ENCODE data around the gene CERS3. TPM values are rescaled to one million over a fixed set of nuclear protein-coding genes. Genes with fewer than 3 reads are reported as not detected.

CERS3 gene
- total RNA-seq, 4 donors from 2014 or later, result 0.11 TPM; not detected in 3

DNA sequence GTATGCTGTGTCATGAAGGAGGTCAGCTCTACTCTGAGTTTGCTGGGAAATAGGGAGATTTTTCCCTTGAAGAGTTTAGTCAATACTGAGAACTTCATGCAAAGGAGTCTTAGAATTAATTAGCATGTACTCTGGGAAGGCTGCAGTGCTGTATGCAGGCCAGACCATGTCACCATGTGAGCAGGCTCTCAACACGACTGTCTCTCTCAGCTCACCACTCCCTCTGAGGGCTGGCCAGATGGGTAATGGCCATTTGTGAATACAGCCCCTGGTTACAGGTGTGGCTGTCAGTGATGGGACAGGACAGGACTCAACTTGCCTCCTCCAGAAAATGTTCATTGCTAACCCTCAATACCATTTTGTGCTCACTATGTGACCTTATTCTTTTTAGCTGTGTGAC, 5.1 kb upstream of the CERS3 start:
- no peak overlapping the region for H3K27ac ChIP-seq (replicated peaks in 1 of 4)
- H3K4me3 ChIP-seq, result no peak overlapping the region
- DNase-seq (ENCODE audit: extremely low spot score), result no peak
- intact Hi-C loops (cut with DNase I), result no loop called here
- 63% methylated on average over 1 of the region's 1 CpG for WGBS
- no peaks in the 10 kb centered on the region for H3K4me1 ChIP-seq
- TF ChIP-seq POLR2A (IDR thresholded peaks at IDR 0.05; ENCODE audit: low read depth) (no peak), POLR2AphosphoS5 (IDR thresholded peaks at IDR 0.05) (no peak), EP300 (IDR thresholded peaks at IDR 0.05) (no peak)
- TF ChIP-seq, protein P1, sequence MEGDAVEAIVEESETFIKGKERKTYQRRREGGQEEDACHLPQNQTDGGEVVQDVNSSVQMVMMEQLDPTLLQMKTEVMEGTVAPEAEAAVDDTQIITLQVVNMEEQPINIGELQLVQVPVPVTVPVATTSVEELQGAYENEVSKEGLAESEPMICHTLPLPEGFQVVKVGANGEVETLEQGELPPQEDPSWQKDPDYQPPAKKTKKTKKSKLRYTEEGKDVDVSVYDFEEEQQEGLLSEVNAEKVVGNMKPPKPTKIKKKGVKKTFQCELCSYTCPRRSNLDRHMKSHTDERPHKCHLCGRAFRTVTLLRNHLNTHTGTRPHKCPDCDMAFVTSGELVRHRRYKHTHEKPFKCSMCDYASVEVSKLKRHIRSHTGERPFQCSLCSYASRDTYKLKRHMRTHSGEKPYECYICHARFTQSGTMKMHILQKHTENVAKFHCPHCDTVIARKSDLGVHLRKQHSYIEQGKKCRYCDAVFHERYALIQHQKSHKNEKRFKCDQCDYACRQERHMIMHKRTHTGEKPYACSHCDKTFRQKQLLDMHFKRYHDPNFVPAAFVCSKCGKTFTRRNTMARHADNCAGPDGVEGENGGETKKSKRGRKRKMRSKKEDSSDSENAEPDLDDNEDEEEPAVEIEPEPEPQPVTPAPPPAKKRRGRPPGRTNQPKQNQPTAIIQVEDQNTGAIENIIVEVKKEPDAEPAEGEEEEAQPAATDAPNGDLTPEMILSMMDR (IDR thresholded peaks at IDR 0.05), result no peak
- H3K36me3 ChIP-seq, result no peaks in the 10 kb centered on the region
- peaks cover 0 to 10% (median 0%) of the 10 kb centered on the region in 4 donors for H3K27me3 ChIP-seq
- H3K9me3 ChIP-seq, result no peaks in the 10 kb centered on the region

GRCh38 chr15:100531823-100532327, 3.1 kb upstream of the CERS3 start:
- no peak for DNase-seq (ENCODE audit: extremely low spot score)
- H3K9me3 ChIP-seq, result no peaks in the 10 kb centered on the region
- no peak overlapping the region for H3K4me3 ChIP-seq
- H3K27me3 ChIP-seq, result peaks cover 0 to 10% (median 0%) of the 10 kb centered on the region in 4 donors
- WGBS, result 76% methylated on average over 11 of the region's 11 CpGs
- no peak overlapping the region for H3K27ac ChIP-seq (replicated peaks in 1 of 4)
- H3K4me1 ChIP-seq, result peaks cover 0 to 3% (median 0%) of the 10 kb centered on the region in 4 donors
- no peaks in the 10 kb centered on the region for H3K36me3 ChIP-seq
- intact Hi-C loops (cut with DNase I), result no loop called here
- TF ChIP-seq EP300 (IDR thresholded peaks at IDR 0.05) (no peak), POLR2AphosphoS5 (IDR thresholded peaks at IDR 0.05) (no peak), POLR2A (IDR thresholded peaks at IDR 0.05; ENCODE audit: low read depth) (no peak)
- TF ChIP-seq, protein P1 (IDR thresholded peaks at IDR 0.05), result no peak

DNA sequence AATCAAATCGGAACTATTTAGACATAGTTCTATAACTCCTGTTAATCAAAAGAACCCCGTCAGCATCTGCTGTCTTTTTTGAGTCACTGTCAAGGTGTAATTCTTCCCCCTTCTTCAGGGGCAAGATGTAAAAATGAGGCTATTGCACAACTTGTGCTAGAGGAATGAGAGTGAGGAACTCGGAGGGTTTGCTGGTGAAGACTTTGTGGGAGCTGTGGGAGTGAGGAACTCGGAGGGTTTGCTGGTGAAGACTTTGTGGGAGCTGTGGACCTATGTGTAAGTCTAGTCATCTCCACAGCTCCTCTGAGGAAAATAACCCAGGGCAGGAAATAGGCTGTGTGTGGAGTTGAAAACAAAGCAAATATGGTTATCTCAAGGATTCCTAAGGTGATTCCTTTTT, 2.5 kb upstream of the CERS3 start:
- Histone ChIP-seq H3K9me3 (no peaks in the 10 kb centered on the region), H3K27ac (replicated peaks in 1 of 4) (no peak overlapping the region), H3K4me1 (peaks cover 0 to 10% (median 6%) of the 10 kb centered on the region in 4 donors), H3K4me3 (no peak overlapping the region), H3K27me3 (peaks cover 0 to 10% (median 0%) of the 10 kb centered on the region in 4 donors), H3K36me3 (no peaks in the 10 kb centered on the region)
- 84% methylated on average over 4 of the region's 4 CpGs for WGBS
- DNase-seq (ENCODE audit: extremely low spot score), result no peak
- intact Hi-C loops (cut with DNase I), result no loop called here
- TF ChIP-seq POLR2AphosphoS5 (IDR thresholded peaks at IDR 0.05) (no peak), EP300 (IDR thresholded peaks at IDR 0.05) (no peak), POLR2A (IDR thresholded peaks at IDR 0.05; ENCODE audit: low read depth) (no peak)
- TF ChIP-seq, protein P1 (IDR thresholded peaks at IDR 0.05), result no peak

- H3K9me3 ChIP-seq, result no peaks in the 10 kb centered on the region
- TF ChIP-seq EP300 (IDR thresholded peaks at IDR 0.05), result no peak
- TF ChIP-seq, protein P1 (IDR thresholded peaks at IDR 0.05), result no peak
- no peak for TF ChIP-seq POLR2A (IDR thresholded peaks at IDR 0.05; ENCODE audit: low read depth)
- TF ChIP-seq POLR2AphosphoS5 (IDR thresholded peaks at IDR 0.05), result no peak
- 90% methylated on average over 2 of the region's 2 CpGs for WGBS
- no peak for DNase-seq (ENCODE audit: extremely low spot score)
- no peak overlapping the region for H3K4me3 ChIP-seq
- H3K27me3 ChIP-seq, result peaks cover 0 to 10% (median 0%) of the 10 kb centered on the region in 4 donors
- H3K36me3 ChIP-seq, result no peaks in the 10 kb centered on the region
- peaks cover 3 to 23% (median 15%) of the 10 kb centered on the region in 4 donors for H3K4me1 ChIP-seq
- intact Hi-C loops (cut with DNase I), result no loop called here
- H3K27ac ChIP-seq (replicated peaks in 1 of 4), result no peak overlapping the region
These were observed 806 bp upstream of the CERS3 start for GRCh38 chr15:100529556-100529955.

- TF ChIP-seq, protein P1 (IDR thresholded peaks at IDR 0.05), result peak in 1 of 3 experiments; percentile 11
- TF ChIP-seq POLR2AphosphoS5 (IDR thresholded peaks at IDR 0.05), result peak in 1 of 2 donors; percentile 67
- TF ChIP-seq POLR2A (IDR thresholded peaks at IDR 0.05; ENCODE audit: low read depth), result no peak
- peaks cover 0 to 3% (median 0%) of the 10 kb centered on the region in 4 donors for H3K27me3 ChIP-seq
- 31% methylated on average over 6 of the region's 6 CpGs for WGBS
- no peaks in the 10 kb centered on the region for H3K9me3 ChIP-seq
- peak overlapping the region; percentile 24 to 47 (median 34) for H3K27ac ChIP-seq (replicated peaks in 1 of 4)
- no peak for DNase-seq (ENCODE audit: extremely low spot score)
- intact Hi-C loops (cut with DNase I), result no loop called here
- peaks cover 3 to 23% (median 15%) of the 10 kb centered on the region in 4 donors for H3K4me1 ChIP-seq
- no peaks in the 10 kb centered on the region for H3K36me3 ChIP-seq
- no peak overlapping the region for H3K4me3 ChIP-seq
These were observed 2.7 kb downstream of the CERS3 start for GRCh38 chr15:100526027-100526481.

Measured in esophagus muscularis mucosa (tissue), 4 donors.